Subcutaneous abdominal adipose tissue (tissue), 5 donors: ENCODE data around the gene PDE6B.

Source experiments
- H3K27ac ChIP-seq: one replicate; pipeline ENCODE4 v1.7.0; 2013; ENCODE audit warnings: low read depth, mild to moderate bottlenecking, inconsistent platforms, low read length, moderate library complexity
- H3K27me3 ChIP-seq, 5 donors: one replicate each; pipeline ENCODE4 v1.7.0; 2013; ENCODE audit warnings: low read length in 5 of 5, inconsistent platforms in 1 of 5; ENCODE audit not compliant: control insufficient read depth in 5 of 5, insufficient read depth in 4 of 5
- H3K36me3 ChIP-seq, 5 donors: one replicate each; pipeline ENCODE4 v1.7.0; 2013; ENCODE audit warnings: low read length in 5 of 5; ENCODE audit not compliant: control insufficient read depth in 5 of 5, insufficient read depth in 5 of 5
- H3K4me1 ChIP-seq, 5 donors: one replicate each; pipeline ENCODE4 v1.7.0; 2013; ENCODE audit warnings: low read length in 5 of 5, mild to moderate bottlenecking in 3 of 5, moderate library complexity in 1 of 5; ENCODE audit not compliant: control insufficient read depth in 5 of 5, insufficient read depth in 5 of 5
- H3K4me3 ChIP-seq, 5 donors: one replicate each; pipeline ENCODE4 v1.7.0; 2013; ENCODE audit warnings: low read length in 5 of 5, low read depth in 1 of 5
- H3K9ac ChIP-seq, 5 donors: one replicate each; pipeline ENCODE4 v1.7.0; 2013; ENCODE audit warnings: low read length in 5 of 5, mild to moderate bottlenecking in 4 of 5, moderate library complexity in 3 of 5
- H3K9me3 ChIP-seq, 5 donors: one replicate each; pipeline ENCODE4 v1.7.0; 2013; ENCODE audit warnings: low read length in 5 of 5; ENCODE audit not compliant: control insufficient read depth in 5 of 5
- donor health status: healthy.
- donor health status: healthy.
- donor health status: healthy.
- donor health status: healthy.
- donor health status: healthy.

Gene PDE6B

DNA sequence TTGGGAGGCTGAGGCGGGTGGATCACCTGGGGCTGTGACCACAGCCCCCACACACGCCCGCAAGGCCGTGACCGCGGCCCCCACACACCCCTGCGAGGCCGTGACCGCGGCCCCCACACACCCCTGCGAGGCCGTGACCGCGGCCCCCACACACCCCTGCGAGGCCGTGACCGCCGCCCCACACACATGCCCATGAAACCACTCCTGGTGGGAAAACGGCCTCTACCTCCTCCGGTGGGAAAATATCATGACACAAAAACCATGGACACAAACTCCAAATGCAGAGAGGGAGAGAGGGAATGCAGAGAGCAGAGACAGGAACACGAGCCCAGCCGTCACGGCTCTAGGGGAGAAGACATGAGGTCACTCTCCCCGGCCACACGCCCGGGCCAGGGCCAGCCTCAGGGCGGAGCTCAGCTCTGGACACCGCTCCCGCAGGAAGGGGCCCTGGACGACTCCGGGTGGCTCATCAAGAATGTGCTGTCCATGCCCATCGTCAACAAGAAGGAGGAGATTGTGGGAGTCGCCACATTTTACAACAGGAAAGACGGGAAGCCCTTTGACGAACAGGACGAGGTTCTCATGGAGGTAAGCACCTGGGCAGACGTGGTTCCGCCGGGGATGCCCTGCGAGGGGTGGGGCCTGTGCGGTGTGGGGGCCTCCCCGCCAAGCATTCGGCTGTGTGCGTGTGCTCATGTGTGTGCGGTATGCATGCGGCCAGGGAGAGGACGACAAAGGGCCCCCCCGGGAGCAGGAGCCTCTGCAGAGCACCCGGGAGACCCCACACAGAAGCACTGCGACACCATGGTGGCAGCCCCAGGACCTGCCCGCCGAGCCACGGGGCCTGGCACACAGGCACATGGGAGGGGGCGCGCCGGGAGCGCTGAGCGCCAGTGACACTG, 31.3 kb downstream of the PDE6B start:
- Histone ChIP-seq H3K9ac (no peak overlapping the region), H3K27me3 (peaks cover 6 to 27% (median 13%) of the 10 kb centered on the region in 5 donors), H3K9me3 (no peaks in the 10 kb centered on the region), H3K4me3 (no peak overlapping the region), H3K4me1 (peaks cover 0 to 3% (median 0%) of the 10 kb centered on the region in 5 donors), H3K36me3 (no peaks in the 10 kb centered on the region), H3K27ac (no peak overlapping the region)

DNA sequence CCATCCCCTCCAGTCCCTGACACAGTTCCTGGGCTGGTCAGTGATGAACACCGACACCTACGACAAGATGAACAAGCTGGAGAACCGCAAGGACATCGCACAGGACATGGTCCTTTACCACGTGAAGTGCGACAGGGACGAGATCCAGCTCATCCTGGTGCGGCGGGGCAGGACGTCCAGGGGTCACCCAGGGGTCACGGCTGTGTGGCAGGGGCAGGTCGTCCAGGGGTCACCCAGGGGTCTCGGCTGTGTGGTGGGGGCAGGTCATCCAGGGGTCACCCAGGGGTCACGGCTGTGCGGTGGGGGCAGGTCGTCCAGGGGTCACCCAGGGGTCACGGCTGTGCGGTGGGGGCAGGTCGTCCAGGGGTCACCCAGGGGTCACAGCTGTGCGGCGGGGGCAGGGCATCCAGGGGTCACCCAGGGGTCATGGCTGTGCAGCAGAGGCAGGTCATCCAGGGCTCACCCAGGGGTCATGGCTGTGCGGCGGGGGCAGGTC, 32.0 kb downstream of the PDE6B start:
- Histone ChIP-seq H3K4me1 (peaks cover 0 to 3% (median 0%) of the 10 kb centered on the region in 5 donors), H3K27ac (no peak overlapping the region), H3K27me3 (peaks cover 6 to 23% (median 17%) of the 10 kb centered on the region in 5 donors), H3K9ac (no peak overlapping the region), H3K4me3 (no peak overlapping the region), H3K36me3 (no peaks in the 10 kb centered on the region), H3K9me3 (no peaks in the 10 kb centered on the region)

DNA sequence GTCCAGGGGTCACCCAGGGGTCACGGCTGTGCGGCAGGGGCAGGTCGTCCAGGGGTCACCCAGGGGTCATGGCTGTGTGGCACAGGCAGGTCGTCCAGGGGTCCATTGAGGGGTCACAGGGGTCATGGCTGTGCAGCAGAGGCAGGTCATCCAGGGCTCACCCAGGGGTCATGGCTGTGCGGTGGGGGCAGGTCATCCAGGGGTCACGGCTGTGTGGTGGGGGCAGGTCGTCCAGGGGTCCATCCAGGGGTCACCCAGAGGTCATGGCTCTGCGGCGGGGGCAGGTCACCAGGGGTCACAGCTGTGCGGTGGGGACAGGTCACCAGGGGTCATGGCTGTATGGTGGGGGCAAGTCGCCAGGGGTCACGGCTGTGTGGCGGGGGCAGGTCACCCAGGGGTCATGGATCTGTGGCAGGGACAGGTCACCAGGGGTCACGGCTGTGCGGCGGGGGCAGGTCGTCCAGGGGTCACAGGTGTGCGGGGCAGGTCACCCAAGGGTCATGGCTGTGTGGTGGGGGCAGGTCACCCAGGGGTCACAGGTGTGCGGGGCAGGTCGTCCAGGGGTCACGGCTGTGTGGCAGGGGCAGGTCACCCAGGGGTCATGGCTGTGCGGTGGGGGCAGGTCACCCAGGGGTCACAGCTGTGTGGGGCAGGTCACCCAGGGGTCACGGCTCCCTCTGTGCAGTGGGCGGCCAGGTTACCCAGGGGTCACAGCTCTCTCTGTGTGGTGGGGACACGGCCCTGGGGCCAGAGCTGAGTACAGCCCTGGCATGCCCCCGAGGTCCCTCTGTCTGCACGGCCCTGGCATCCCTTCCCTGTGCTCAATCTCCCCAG, 32.7 kb downstream of the PDE6B start:
- no peaks in the 10 kb centered on the region for H3K36me3 ChIP-seq
- peaks cover 0 to 3% (median 1%) of the 10 kb centered on the region in 5 donors for H3K4me1 ChIP-seq
- no peak overlapping the region for H3K4me3 ChIP-seq
- H3K27ac ChIP-seq: no peak overlapping the region
- H3K9me3 ChIP-seq: no peaks in the 10 kb centered on the region
- H3K9ac ChIP-seq: no peak overlapping the region
- peaks cover 6 to 25% (median 18%) of the 10 kb centered on the region in 5 donors for H3K27me3 ChIP-seq

DNA sequence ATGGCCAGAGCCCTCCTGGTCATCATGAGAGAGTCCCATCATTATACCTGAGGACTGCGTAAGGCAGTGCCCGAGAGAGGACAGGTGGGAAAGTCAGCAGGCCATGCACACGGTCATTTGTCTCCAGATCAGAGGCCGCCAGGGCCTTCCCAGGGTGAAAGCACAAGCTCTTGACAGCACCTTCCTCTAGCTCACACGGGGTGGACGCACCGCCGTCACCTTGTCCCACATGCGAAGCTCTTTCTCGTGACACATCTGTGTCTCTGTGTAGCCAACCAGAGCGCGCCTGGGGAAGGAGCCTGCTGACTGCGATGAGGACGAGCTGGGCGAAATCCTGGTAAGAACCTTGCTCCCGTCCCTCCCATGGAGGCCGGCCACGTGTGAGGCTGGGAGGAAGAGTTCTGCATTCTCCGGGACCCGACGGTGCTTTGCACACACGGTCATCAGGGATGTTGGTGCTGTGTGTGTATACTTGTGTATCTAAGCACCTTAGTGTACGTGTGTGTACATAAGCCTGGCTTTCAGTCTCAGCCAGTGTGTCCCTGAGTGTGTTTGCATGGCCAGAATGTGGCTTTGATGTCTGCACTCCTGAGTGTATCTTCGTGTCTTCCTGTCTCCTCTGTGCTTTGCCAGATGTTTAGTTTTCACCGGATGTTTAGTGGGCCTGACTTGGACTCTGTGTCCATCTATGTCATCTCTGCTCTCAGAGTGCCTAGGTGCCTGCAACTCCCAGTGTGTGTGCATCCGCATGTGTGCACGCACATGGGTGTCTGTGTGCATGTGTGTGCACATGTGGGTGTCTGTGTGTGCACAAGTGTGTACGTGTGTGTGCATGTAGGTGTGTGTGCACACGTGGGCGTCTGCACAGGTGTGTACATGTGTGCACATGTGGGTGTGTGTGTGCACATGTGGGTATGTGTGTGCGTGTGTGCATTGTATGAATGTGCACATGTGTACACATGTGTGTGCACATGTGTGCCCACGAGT, 33.6 kb downstream of the PDE6B start:
- peaks cover 0 to 11% (median 8%) of the 10 kb centered on the region in 5 donors for H3K4me1 ChIP-seq
- H3K27ac ChIP-seq: no peak overlapping the region
- H3K9me3 ChIP-seq: no peaks in the 10 kb centered on the region
- no peak overlapping the region for H3K4me3 ChIP-seq
- peaks cover 6 to 27% (median 21%) of the 10 kb centered on the region in 5 donors for H3K27me3 ChIP-seq
- no peaks in the 10 kb centered on the region for H3K36me3 ChIP-seq
- no peak overlapping the region for H3K9ac ChIP-seq

DNA sequence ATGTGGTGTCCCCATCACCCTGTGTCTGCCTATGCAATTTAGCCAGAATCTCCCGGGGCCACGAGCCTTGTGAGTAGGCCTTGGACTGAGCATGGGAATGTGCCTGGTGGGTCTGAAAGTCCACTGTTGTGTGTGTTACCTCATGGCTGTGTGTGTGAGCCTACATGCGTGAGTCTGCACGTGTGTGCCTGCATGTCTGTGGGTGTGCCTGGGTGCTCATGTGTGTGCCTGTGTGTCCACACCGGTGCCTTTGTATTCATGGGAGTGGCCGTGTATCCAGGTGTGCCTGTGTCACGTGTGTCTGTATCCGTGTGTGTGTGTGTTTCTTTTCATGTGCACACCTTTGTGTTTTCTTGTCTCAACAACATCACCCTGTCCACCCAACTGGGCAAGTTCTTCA, 34.5 kb downstream of the PDE6B start:
- Histone ChIP-seq H3K4me3 (no peak overlapping the region), H3K36me3 (no peaks in the 10 kb centered on the region), H3K27ac (no peak overlapping the region), H3K27me3 (peaks cover 6 to 25% (median 18%) of the 10 kb centered on the region in 5 donors), H3K9ac (no peak overlapping the region), H3K4me1 (peaks cover 0 to 13% (median 11%) of the 10 kb centered on the region in 5 donors), H3K9me3 (no peaks in the 10 kb centered on the region)

DNA sequence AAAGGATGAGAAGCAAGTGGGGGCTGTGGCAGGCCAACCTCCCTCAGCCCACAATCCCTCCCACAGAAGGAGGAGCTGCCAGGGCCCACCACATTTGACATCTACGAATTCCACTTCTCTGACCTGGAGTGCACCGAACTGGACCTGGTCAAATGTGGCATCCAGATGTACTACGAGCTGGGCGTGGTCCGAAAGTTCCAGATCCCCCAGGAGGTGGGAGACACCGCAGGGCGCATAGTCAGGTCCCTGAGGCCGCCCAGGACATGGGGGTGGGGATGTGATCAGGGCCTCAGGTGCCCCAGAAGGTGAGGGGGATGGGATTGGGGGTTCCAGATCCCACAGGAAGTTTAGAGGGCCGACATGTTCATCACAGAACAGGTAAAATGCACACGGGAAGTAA, 35.0 kb downstream of the PDE6B start:
- Histone ChIP-seq H3K27me3 (peaks cover 6 to 25% (median 15%) of the 10 kb centered on the region in 5 donors), H3K4me3 (no peak overlapping the region), H3K9me3 (no peaks in the 10 kb centered on the region), H3K9ac (no peak overlapping the region), H3K27ac (no peak overlapping the region), H3K4me1 (peaks cover 0 to 13% (median 11%) of the 10 kb centered on the region in 5 donors), H3K36me3 (no peaks in the 10 kb centered on the region)

DNA sequence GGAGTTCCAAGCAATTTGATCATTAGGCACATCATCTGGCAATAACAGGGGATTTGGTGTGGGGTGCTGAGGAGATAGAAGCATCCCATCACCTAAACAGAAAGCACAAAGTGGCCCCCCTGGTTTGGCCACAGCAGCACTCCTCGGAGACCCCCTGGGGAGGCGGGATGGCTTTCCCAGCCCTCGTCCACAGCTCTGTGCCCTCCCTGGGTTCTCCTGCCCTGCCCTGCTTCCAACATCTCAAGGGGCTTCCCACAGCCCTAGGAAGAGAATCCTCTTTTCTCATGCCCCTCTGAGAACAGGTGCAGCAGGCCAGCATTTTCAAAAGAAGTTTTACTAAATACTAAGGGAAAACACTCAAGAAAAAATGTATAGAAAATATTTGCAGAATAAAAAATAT, 35.9 kb downstream of the PDE6B start:
- no peaks in the 10 kb centered on the region for H3K9me3 ChIP-seq
- H3K9ac ChIP-seq: no peak overlapping the region
- peaks cover 0 to 13% (median 11%) of the 10 kb centered on the region in 5 donors for H3K4me1 ChIP-seq
- H3K36me3 ChIP-seq: no peaks in the 10 kb centered on the region
- peaks cover 2 to 26% (median 14%) of the 10 kb centered on the region in 5 donors for H3K27me3 ChIP-seq
- H3K4me3 ChIP-seq: no peak overlapping the region
- H3K27ac ChIP-seq: no peak overlapping the region

DNA sequence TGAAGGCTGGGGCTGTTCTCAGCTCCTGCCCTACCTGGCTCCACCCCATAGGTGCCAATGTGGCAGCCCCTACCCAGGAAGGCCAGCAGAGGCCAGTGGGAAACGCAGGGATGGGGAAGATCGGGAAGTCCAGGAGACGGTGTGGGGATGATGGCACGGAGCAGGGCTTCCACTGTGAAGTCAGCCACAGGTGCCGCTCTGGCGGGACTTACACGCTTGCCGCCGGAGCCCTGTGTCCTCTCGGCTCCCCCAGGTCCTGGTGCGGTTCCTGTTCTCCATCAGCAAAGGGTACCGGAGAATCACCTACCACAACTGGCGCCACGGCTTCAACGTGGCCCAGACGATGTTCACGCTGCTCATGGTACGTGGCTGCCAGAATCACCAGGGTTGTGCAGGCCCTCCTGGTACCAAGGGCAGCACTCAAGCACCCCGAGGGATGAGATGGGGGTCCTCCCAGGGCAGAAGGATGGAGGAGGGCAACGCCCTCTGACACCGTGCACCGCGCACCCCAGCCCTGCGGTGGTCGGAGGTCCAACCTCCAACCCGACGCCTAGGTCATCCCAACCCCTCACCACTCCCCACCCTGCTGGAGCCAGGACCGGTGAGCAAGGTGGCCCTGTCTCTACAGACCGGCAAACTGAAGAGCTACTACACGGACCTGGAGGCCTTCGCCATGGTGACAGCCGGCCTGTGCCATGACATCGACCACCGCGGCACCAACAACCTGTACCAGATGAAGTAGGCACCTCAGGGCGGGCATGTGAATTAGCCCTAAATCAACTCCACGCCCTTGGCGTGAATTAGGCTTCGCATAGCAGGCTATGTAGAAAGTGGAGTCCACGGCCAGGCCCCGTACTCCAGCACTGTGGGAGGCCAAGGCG, 36.7 kb downstream of the PDE6B start:
- no peaks in the 10 kb centered on the region for H3K9me3 ChIP-seq
- H3K4me1 ChIP-seq: peaks cover 0 to 13% (median 11%) of the 10 kb centered on the region in 5 donors
- H3K27me3 ChIP-seq: peaks cover 2 to 31% (median 14%) of the 10 kb centered on the region in 5 donors
- no peaks in the 10 kb centered on the region for H3K36me3 ChIP-seq
- no peak overlapping the region for H3K4me3 ChIP-seq
- H3K27ac ChIP-seq: no peak overlapping the region
- no peak overlapping the region for H3K9ac ChIP-seq
